Measurements from ENCODE around the gene AK6.
"Not testable (repeated sequence)": the region's sequence is repeated elsewhere in the genome, so short reads cannot be mapped to it uniquely, and the experiment has no call there.

The AK6 gene

GRCh38 chr5:69334793-69335268 is 34.5 kb downstream of the AK6 start:
- DNase-seq = peak; percentile 70

- not testable (repeated sequence) for DNase-seq
Measured at GRCh38 chr5:69333668-69334315, 35.5 kb downstream of the AK6 start.

GRCh38 chr5:69331528-69332445 is 37.5 kb downstream of the AK6 start:
- no peak for DNase-seq

GRCh38 chr5:69329905-69330489 is 39.3 kb downstream of the AK6 start:
- no peak for DNase-seq

- no peak for DNase-seq
Measured at GRCh38 chr5:69326365-69326764, 43.0 kb downstream of the AK6 start.

GRCh38 chr5:69317391-69317790 is 51.9 kb downstream of the AK6 start:
- no peak for DNase-seq

- no peak for DNase-seq
Measured at GRCh38 chr5:69315972-69316371, 53.3 kb downstream of the AK6 start.

GRCh38 chr5:69313428-69313827 is 55.9 kb downstream of the AK6 start:
- no peak for DNase-seq

- DNase-seq = no peak
Measured at GRCh38 chr5:69312459-69313160, 56.7 kb downstream of the AK6 start.

GRCh38 chr5:69309380-69309779 is 59.9 kb downstream of the AK6 start:
- DNase-seq = no peak

- DNase-seq = no peak
Measured at GRCh38 chr5:69308046-69308553, 61.2 kb downstream of the AK6 start.

- DNase-seq = no peak
Measured at GRCh38 chr5:69305512-69305911, 63.8 kb downstream of the AK6 start.

Measured in fibroblast of skin of right quadriceps (primary cell).